Peyer's patch (tissue), 4 donors: Measurements from ENCODE around the gene ANKS1A. TPM values are rescaled to one million over a fixed set of nuclear protein-coding genes. Genes with fewer than 3 reads are reported as not detected.

Experiments
- DNase-seq, 3 donors: peaks; one replicate each; pipeline ENCODE4 v3.0.0-alpha.2; 2017 to 2019
- H3K27ac ChIP-seq, 4 donors: fragments of 200-600 bp; sonication (generic); one replicate each; pipeline ENCODE4 v1.5.1; 2016 to 2019
- H3K27me3 ChIP-seq, 2 donors: fragments of 200-600 bp; sonication (generic); one replicate each; pipeline ENCODE4 v1.5.1; 2019
- H3K36me3 ChIP-seq, 3 donors: fragments of 200-600 bp; sonication (generic); one replicate each; pipeline ENCODE4 v1.5.1; 2016 to 2019
- H3K4me1 ChIP-seq, 4 donors: fragments of 200-600 bp; sonication (generic); one replicate each; pipeline ENCODE4 v1.5.1; 2016 to 2019
- H3K4me3 ChIP-seq, 4 donors: fragments of 200-600 bp; sonication (generic); 1 replicate in 3 of 4; 2 replicates in 1 of 4; pipeline ENCODE4 v1.5.1; 2016 to 2019; ENCODE audit warnings: mild to moderate bottlenecking in 1 of 4
- H3K9me3 ChIP-seq, 4 donors: fragments of 200-600 bp; sonication (generic); one replicate each; pipeline ENCODE4 v1.5.1; 2016 to 2019; ENCODE audit warnings: mild to moderate bottlenecking in 1 of 4
- POLR2A ChIP-seq, 2 donors: fragments of 450-650 bp; IDR thresholded peaks; one replicate each; pipeline ENCODE4 v1.5.1; 2017; ENCODE audit warnings: antibody characterized with exemption in 2 of 2, mild to moderate bottlenecking in 2 of 2, moderate library complexity in 2 of 2
- total RNA-seq, 4 donors: library from RNA; depleted of rRNA; stranded (reverse); fragments of >200 nt; gene quantifications; one replicate each; pipeline ENCODE4 v1.1.0, GENCODE V29; 2016
- TF ChIP-seq, protein P1 (sequence below), 6 experiments: fragments of 450-650 bp in 4 of 6; fragments of 200-600 bp in 2 of 6; sonication (generic) in 1 of 6; IDR thresholded peaks; one replicate each; pipeline ENCODE4 v1.5.1; 2017 to 2019; ENCODE audit warnings: antibody characterized with exemption in 6 of 6, mild to moderate bottlenecking in 3 of 6, moderate library complexity in 1 of 6

Gene ANKS1A
- total RNA-seq, 4 donors from 2014 or later: 24.3 to 42.1 (median 31.9) TPM

- Histone ChIP-seq H3K4me3 (no peak overlapping the region), H3K27ac (peak overlapping the region in 2 of 4 donors; percentile 15 to 90), H3K36me3 (peaks cover 0 to 10% (median 0%) of the 10 kb centered on the region in 3 donors), H3K27me3 (no peaks in the 10 kb centered on the region), H3K9me3 (no peaks in the 10 kb centered on the region), H3K4me1 (peaks cover 0 to 8% (median 0%) of the 10 kb centered on the region in 4 donors)
- no peak for TF ChIP-seq POLR2A (IDR thresholded peaks at IDR 0.05)
- DNase-seq: no peak
Measured at GRCh38 chr6:35014786-35015185, 125.7 kb downstream of the ANKS1A start.

- Histone ChIP-seq H3K4me1 (peaks cover 0 to 8% (median 0%) of the 10 kb centered on the region in 4 donors), H3K27ac (peak overlapping the region; percentile 14 to 90 (median 39))
Measured at GRCh38 chr6:35015476-35015875, 126.4 kb downstream of the ANKS1A start.

GRCh38 chr6:35015996-35016395 is 126.9 kb downstream of the ANKS1A start:
- H3K4me1 ChIP-seq: peaks cover 0 to 8% (median 0%) of the 10 kb centered on the region in 4 donors
- TF ChIP-seq, protein P1, sequence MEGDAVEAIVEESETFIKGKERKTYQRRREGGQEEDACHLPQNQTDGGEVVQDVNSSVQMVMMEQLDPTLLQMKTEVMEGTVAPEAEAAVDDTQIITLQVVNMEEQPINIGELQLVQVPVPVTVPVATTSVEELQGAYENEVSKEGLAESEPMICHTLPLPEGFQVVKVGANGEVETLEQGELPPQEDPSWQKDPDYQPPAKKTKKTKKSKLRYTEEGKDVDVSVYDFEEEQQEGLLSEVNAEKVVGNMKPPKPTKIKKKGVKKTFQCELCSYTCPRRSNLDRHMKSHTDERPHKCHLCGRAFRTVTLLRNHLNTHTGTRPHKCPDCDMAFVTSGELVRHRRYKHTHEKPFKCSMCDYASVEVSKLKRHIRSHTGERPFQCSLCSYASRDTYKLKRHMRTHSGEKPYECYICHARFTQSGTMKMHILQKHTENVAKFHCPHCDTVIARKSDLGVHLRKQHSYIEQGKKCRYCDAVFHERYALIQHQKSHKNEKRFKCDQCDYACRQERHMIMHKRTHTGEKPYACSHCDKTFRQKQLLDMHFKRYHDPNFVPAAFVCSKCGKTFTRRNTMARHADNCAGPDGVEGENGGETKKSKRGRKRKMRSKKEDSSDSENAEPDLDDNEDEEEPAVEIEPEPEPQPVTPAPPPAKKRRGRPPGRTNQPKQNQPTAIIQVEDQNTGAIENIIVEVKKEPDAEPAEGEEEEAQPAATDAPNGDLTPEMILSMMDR (IDR thresholded peaks at IDR 0.05): no peak
- TF ChIP-seq POLR2A (IDR thresholded peaks at IDR 0.05): no peak

More at GRCh38 chr6:35015476-35015875, 126.4 kb downstream of the ANKS1A start:
- no peak for DNase-seq
- no peak for TF ChIP-seq POLR2A (IDR thresholded peaks at IDR 0.05)
- TF ChIP-seq, protein P1 (IDR thresholded peaks at IDR 0.05): no peak
- peaks cover 0 to 10% (median 0%) of the 10 kb centered on the region in 3 donors for H3K36me3 ChIP-seq
- H3K9me3 ChIP-seq: no peaks in the 10 kb centered on the region
- H3K4me3 ChIP-seq: no peak overlapping the region
- no peaks in the 10 kb centered on the region for H3K27me3 ChIP-seq

DNA sequence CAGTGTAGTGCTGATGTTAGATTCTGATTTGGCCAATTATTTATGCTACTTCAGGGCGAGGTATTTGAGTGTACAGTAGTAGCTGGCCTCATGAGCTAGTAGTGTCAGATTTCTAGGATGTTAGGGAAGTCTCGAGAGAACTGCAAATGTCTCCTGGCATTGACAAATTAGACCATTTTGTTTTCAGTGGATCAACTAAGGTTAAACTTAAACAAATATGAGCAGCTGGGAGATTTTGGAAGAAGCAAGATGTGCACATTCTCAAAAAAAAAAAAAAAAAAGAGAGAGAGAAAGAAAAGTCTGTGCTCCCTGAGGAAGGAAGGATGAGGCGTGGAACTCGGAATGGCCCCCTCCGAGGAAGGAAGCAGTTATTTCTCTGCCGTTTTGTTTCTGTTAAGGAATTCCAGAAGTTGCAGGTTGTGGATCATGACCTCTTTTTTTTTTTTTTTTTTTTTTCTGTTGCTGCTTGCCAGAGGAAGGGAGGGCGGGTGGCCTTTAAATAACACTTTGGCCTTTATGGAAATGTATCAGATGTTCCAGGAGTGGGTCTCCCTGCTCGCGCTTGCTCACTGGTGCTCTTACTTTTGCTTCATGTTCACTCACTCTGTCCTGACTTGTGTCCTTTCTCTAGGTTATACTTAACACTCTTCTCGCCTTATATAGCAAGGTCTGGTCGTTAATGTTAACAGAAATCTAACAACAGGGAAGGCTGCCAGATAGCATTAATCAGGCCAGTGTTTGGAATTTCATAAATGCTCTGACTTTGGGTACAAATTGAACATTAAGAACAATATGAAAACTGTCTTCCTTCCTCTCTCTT is 127.7 kb downstream of the ANKS1A start:
- peaks cover 0 to 8% (median 0%) of the 10 kb centered on the region in 4 donors for H3K4me1 ChIP-seq
- peaks cover 0 to 15% (median 0%) of the 10 kb centered on the region in 3 donors for H3K36me3 ChIP-seq
- H3K4me3 ChIP-seq: peak overlapping the region in 2 of 4 donors; percentile 27 to 48
- no peaks in the 10 kb centered on the region for H3K9me3 ChIP-seq
- no peaks in the 10 kb centered on the region for H3K27me3 ChIP-seq
- no peak for DNase-seq
- TF ChIP-seq, protein P1 (IDR thresholded peaks at IDR 0.05): no peak
- no peak for TF ChIP-seq POLR2A (IDR thresholded peaks at IDR 0.05)
- H3K27ac ChIP-seq: peak overlapping the region; percentile 67 to 90 (median 83)

More at GRCh38 chr6:35015996-35016395, 126.9 kb downstream of the ANKS1A start:
- Histone ChIP-seq H3K27ac (peak overlapping the region in 3 of 4 donors; percentile 14 to 90 (median 63)), H3K9me3 (no peaks in the 10 kb centered on the region), H3K36me3 (peaks cover 0 to 10% (median 0%) of the 10 kb centered on the region in 3 donors), H3K27me3 (no peaks in the 10 kb centered on the region), H3K4me3 (no peak overlapping the region)
- no peak for DNase-seq

- Histone ChIP-seq H3K36me3 (peaks cover 0 to 15% (median 0%) of the 10 kb centered on the region in 3 donors), H3K27ac (peak overlapping the region; percentile 67 to 90 (median 83)), H3K27me3 (no peaks in the 10 kb centered on the region), H3K4me3 (peak overlapping the region; percentile 18 to 48 (median 34)), H3K4me1 (peaks cover 0 to 8% (median 0%) of the 10 kb centered on the region in 4 donors), H3K9me3 (no peaks in the 10 kb centered on the region)
- peak in 1 of 3 donors; percentile 49 for DNase-seq
- TF ChIP-seq, protein P1 (IDR thresholded peaks at IDR 0.05): no peak
Measured at GRCh38 chr6:35017411-35018181, 128.5 kb downstream of the ANKS1A start.
